BLaER1 (cell line): ENCODE data around the gene HACD3.

Experiments
- H3K27ac ChIP-seq: shearing (Covaris generic); formaldehyde crosslinking; 2 replicates; pipeline ENCODE4 v1.8.1; 2022
- H3K27me3 ChIP-seq: shearing (Covaris generic); formaldehyde crosslinking; 2 replicates; pipeline ENCODE4 v1.8.1; 2022
- H3K36me3 ChIP-seq: shearing (Covaris generic); formaldehyde crosslinking; 2 replicates; pipeline ENCODE4 v1.8.1; 2022
- H3K4me1 ChIP-seq: shearing (Covaris generic); formaldehyde crosslinking; 2 replicates; pipeline ENCODE4 v1.8.1; 2022
- H3K4me2 ChIP-seq: shearing (Covaris generic); formaldehyde crosslinking; 2 replicates; pipeline ENCODE4 v1.8.1; 2022
- H3K4me3 ChIP-seq: shearing (Covaris generic); formaldehyde crosslinking; 2 replicates; pipeline ENCODE4 v1.8.1; 2022
- H3K9ac ChIP-seq: shearing (Covaris generic); formaldehyde crosslinking; 2 replicates; pipeline ENCODE4 v1.8.1; 2022
- H3K9me3 ChIP-seq: shearing (Covaris generic); formaldehyde crosslinking; 2 replicates; pipeline ENCODE4 v1.8.1; 2022
- H4K20me1 ChIP-seq: shearing (Covaris generic); formaldehyde crosslinking; 2 replicates; pipeline ENCODE4 v1.8.1; 2022
- Cebpa-rat ChIP-seq: shearing (Covaris generic); IDR thresholded peaks from 2 replicates; pipeline ENCODE4 v1.8.1; 2022

The HACD3 gene, protein sequence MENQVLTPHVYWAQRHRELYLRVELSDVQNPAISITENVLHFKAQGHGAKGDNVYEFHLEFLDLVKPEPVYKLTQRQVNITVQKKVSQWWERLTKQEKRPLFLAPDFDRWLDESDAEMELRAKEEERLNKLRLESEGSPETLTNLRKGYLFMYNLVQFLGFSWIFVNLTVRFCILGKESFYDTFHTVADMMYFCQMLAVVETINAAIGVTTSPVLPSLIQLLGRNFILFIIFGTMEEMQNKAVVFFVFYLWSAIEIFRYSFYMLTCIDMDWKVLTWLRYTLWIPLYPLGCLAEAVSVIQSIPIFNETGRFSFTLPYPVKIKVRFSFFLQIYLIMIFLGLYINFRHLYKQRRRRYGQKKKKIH

DNA sequence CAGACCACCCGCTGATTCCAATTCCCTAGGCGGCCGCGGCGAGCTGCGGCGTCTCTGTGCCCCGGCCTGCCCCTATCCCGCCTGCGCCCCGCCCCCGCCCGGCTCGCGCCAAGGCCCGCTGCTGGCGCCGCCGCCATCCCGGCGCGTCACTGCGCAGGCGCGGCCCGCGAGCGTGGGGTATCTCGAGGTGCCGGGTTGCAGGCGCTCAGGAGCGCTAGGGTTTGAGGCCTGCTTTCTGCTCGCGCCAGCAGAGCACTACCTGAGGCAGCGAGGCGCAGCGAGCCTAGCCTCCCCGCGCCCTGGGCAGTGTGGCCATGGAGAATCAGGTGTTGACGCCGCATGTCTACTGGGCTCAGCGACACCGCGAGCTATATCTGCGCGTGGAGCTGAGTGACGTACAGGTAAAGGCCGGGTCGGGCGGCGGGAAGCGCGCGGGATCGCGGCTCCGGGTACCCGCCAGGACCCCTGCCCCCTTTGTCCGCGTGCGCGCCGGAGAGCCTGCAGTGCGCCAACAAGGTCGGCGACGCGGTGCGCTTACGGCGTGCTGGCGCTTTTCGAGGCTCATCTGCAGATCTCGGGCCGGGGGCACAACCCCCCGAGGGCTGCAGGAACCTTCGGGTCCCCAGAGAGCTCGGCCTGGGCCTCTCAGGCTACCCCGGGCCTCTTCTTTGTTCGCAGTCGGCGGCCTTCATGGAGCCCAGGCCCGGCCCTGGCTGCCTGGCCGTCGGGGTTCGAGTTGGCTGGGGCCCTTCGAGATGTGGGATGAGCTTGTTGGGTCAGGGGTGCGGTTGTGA lies at the start of gene HACD3:
TSS of gene HACD3 (plus strand) at position 146 of the 794 bp plus-strand sequence. CDS start at position 315, 169 bp downstream.
- no peaks in the 10 kb centered on the region for H3K27me3 ChIP-seq
- peak within 1 kb of the TSS; percentile 90 for H3K4me3 ChIP-seq
- H4K20me1 ChIP-seq, result peaks cover 43% of the 10 kb centered on the region
- no peaks in the 10 kb centered on the region for H3K9me3 ChIP-seq
- no peak for TF ChIP-seq Cebpa-rat
- H3K36me3 ChIP-seq, result peaks cover 16% of the 10 kb centered on the region
- peak within 1 kb of the TSS; percentile 90 for H3K4me2 ChIP-seq
- H3K9ac ChIP-seq, result peak within 1 kb of the TSS; percentile 93
- peaks cover 35% of the 10 kb centered on the region for H3K4me1 ChIP-seq
- peak within 1 kb of the TSS; percentile 95 for H3K27ac ChIP-seq

DNA sequence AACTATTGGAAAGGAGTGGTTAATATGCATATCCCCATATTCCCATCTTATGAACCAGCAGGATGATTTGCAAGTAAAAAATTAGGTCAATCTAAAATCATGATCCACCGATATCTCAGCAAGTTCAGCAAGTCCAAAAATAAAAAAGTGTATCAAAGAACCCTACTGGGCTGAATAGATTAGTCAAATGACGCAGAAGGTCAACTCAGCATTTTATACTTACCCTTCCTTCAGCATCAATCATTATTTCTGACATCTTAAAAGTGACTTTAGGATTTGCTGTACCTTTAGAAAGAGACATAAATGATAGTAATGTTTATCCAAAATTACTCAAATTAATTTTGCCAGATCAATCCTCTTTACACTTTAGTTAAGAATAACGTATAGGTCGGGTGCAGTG lies 45.4 kb upstream of the HACD3 start:
- TF ChIP-seq Cebpa-rat, result no peak
- H4K20me1 ChIP-seq, result peaks cover 9% of the 10 kb centered on the region; the same call in 1 of the 2 replicates
- H3K4me1 ChIP-seq, result no peaks in the 10 kb centered on the region
- H3K27ac ChIP-seq, result no peak overlapping the region
- H3K9ac ChIP-seq, result no peak overlapping the region
- H3K4me2 ChIP-seq, result no peak overlapping the region
- no peaks in the 10 kb centered on the region for H3K9me3 ChIP-seq
- peaks cover 94% of the 10 kb centered on the region for H3K36me3 ChIP-seq
- no peaks in the 10 kb centered on the region for H3K27me3 ChIP-seq
- H3K4me3 ChIP-seq, result no peak overlapping the region

DNA sequence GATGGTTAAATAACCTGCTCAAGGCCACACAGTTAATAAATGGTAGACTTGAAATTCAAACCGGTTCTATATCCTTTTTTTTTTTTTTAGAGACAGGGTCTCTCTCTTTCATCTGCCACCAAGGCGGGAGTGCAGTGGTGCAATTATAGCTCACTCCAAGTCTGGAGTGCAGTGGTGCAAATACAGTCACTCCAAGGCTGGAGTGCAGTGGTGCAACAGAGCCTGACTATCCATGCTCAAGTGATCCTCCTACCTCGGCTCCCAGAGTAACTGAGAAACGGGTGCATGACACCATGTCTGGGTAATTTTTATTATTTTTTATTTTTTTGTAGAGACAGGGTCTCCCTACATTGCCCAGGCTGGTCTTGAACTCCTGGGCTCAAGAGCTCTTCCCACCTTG lies 36.2 kb upstream of the HACD3 start:
- peak overlapping the region; percentile 24; the same call in 1 of the 2 replicates for H3K4me2 ChIP-seq

DNA sequence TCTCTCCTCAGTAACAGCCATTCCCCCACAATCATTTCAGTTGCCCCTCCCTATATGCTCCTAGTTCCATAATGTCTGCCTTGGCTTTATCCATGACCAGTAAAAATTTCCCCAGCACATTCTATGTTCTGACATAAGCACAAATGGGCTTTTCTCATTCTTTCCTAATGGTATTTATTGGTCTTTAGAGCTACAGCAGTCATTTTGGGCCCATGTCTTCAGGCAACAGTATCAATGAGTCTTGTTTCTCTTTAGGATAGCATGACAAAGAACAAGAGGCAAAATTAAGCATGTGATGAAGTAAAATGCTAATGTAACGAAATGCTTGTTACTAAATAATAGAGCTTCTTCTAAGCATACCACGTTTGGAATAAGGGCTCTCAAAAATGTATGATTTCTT lies 20.9 kb upstream of the HACD3 start:
- H3K4me1 ChIP-seq, result no peaks in the 10 kb centered on the region
- H3K36me3 ChIP-seq, result peaks cover 94% of the 10 kb centered on the region
- H4K20me1 ChIP-seq, result peaks cover 65% of the 10 kb centered on the region
- no peaks in the 10 kb centered on the region for H3K9me3 ChIP-seq
- no peak for TF ChIP-seq Cebpa-rat
- no peak overlapping the region for H3K27ac ChIP-seq
- no peak overlapping the region for H3K9ac ChIP-seq
- no peaks in the 10 kb centered on the region for H3K27me3 ChIP-seq
- no peak overlapping the region for H3K4me3 ChIP-seq
- H3K4me2 ChIP-seq, result no peak overlapping the region

More for the DNA sequence above, 36.2 kb upstream of the HACD3 start:
- Histone ChIP-seq H4K20me1 (peaks cover 62% of the 10 kb centered on the region), H3K27me3 (no peaks in the 10 kb centered on the region), H3K9ac (no peak overlapping the region), H3K9me3 (no peaks in the 10 kb centered on the region), H3K27ac (no peak overlapping the region), H3K4me3 (no peak overlapping the region), H3K4me1 (peaks cover 14% of the 10 kb centered on the region), H3K36me3 (peaks cover 94% of the 10 kb centered on the region)
- TF ChIP-seq Cebpa-rat, result no peak

DNA sequence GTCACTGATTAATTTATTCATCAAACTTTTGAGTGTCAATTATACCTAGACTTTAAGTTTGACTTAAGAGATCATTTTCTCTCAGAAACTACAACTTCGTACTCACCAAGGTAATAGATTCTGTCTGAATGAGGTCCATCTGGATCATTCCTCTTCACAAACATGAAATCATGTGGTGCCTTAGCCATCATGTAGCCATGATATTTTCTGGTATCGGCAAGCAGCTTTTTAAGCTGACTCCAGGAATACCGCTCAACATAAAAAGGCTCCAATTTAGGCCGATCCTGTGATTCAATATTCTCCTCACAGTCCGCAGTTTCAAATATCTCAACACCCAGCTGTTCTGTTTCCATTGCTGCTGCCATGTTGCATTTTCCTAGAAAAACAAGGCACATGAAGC lies 18.1 kb upstream of the HACD3 start:
- Histone ChIP-seq H3K9ac (no peak overlapping the region), H3K9me3 (no peaks in the 10 kb centered on the region), H3K4me3 (no peak overlapping the region), H3K36me3 (peaks cover 85% of the 10 kb centered on the region), H4K20me1 (peaks cover 89% of the 10 kb centered on the region), H3K27me3 (no peaks in the 10 kb centered on the region), H3K4me1 (peaks cover 13% of the 10 kb centered on the region), H3K27ac (no peak overlapping the region), H3K4me2 (no peak overlapping the region)
- no peak for TF ChIP-seq Cebpa-rat

DNA sequence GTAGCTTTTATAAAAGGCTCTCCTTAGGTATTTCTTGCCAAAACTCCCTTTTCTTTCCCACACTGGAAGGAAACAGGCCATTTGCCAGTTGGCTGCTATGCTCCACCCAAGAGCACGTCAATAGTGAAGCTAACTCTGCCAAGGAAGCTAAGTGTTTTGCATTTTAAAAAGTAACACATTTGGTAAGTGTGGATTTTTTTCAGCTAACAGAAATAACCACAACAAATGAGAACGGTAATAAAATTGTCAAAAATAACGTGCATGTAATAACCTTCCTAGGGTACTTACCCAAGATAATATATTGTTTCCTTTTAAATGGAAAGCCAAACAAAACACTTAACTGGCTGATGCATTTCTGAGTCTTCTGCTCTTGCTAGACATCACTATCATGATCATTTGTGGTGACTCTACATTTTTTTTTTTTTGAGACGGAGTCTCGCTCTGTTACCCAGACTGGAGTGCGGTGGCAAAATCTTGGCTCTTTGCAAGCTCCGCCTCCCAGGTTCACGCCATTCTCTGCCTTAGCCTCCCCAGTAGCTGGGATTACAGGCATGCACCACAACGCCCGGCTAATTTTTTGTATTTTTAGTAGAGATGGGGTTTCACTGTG lies 17.4 kb upstream of the HACD3 start:
- Histone ChIP-seq H3K9ac (no peak overlapping the region), H3K4me1 (peaks cover 15% of the 10 kb centered on the region), H3K27ac (no peak overlapping the region), H3K36me3 (peaks cover 78% of the 10 kb centered on the region), H4K20me1 (peaks cover 85% of the 10 kb centered on the region), H3K4me3 (no peak overlapping the region), H3K9me3 (no peaks in the 10 kb centered on the region), H3K4me2 (no peak overlapping the region), H3K27me3 (no peaks in the 10 kb centered on the region)
- no peak for TF ChIP-seq Cebpa-rat

DNA sequence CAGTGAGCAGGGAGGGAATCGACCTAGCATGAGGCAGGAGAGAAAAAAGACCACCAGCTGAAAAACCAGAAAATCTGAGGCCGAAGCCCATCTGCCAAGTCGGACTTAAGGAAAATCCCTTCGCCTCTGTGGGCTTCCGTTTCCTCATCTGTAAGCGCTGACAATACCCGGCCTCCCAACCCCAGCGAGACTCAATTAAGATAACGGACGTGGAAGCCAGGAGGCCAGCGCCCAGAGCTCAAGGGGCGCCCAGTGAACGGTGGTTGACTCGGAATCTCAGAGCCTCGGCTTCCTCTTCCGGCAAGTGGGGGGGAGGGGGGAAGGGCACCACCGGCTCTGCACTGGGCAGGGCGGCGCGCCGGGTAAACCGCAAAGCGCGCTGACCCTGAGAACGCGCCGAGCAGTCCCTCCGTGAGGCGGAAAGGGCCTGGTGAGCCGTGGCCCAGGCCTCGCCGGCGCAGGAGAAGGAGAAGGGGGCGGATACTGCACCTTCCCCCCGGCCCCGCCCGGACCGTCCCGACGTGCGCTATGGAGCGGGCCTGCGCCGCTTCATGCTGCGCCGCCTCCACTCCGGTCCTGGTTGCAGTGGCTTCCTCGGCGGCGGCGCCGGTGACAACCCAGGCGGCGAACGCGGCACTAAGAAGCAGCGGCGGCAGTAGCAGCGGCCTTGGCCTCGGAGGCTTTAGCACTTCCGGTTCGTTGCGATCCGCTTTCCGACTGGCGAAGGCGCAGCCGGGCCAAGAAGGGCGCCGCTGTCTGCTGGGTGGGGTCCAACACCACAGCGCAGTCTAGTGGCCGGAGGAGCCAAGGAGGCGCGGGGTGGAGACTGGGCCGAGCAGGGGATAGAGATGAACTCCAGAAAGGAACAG lies 13.0 kb upstream of the HACD3 start, which contains the start of gene DPP8:
TSS of gene DPP8 (minus strand) at position 693 of the 869 bp plus-strand sequence. CDS start 5,136 bp downstream, outside the sequence.
- H3K27ac ChIP-seq, result peak within 1 kb of the TSS; percentile 96
- peaks cover 35% of the 10 kb centered on the region for H3K36me3 ChIP-seq
- H3K4me2 ChIP-seq, result peak within 1 kb of the TSS; percentile 79
- peaks cover 20% of the 10 kb centered on the region for H3K4me1 ChIP-seq
- H3K27me3 ChIP-seq, result no peaks in the 10 kb centered on the region
- TF ChIP-seq Cebpa-rat, result no peak
- peak within 1 kb of the TSS; percentile 96 for H3K9ac ChIP-seq
- no peaks in the 10 kb centered on the region for H3K9me3 ChIP-seq
- peaks cover 50% of the 10 kb centered on the region for H4K20me1 ChIP-seq
- peak within 1 kb of the TSS; percentile 89 for H3K4me3 ChIP-seq

DNA sequence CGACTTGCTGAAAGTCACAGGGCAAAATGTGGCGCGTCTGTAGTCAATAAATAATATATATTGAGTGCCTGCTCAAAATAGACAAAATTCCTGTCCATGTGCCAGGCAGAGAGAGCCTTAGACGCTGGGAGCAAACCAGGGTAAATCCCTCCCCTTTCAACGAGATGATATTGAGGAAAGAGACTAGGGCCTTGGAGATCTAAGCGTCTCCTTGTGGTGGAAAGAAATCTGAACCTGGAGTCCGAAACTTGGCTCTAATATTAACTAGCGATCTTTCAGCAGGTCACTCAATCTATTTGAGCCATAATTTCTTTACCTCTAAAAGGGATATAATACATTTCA lies 12.4 kb upstream of the HACD3 start:
- no peaks in the 10 kb centered on the region for H3K27me3 ChIP-seq
- peak overlapping the region; percentile 79 for H3K4me2 ChIP-seq
- H3K4me1 ChIP-seq, result peaks cover 20% of the 10 kb centered on the region
- peak overlapping the region; percentile 96; the same call in 1 of the 2 replicates for H3K27ac ChIP-seq
- H3K4me3 ChIP-seq, result peak overlapping the region; percentile 89
- H3K36me3 ChIP-seq, result peaks cover 29% of the 10 kb centered on the region
- H4K20me1 ChIP-seq, result peaks cover 44% of the 10 kb centered on the region
- no peak for TF ChIP-seq Cebpa-rat
- no peaks in the 10 kb centered on the region for H3K9me3 ChIP-seq
- H3K9ac ChIP-seq, result peak overlapping the region; percentile 96

DNA sequence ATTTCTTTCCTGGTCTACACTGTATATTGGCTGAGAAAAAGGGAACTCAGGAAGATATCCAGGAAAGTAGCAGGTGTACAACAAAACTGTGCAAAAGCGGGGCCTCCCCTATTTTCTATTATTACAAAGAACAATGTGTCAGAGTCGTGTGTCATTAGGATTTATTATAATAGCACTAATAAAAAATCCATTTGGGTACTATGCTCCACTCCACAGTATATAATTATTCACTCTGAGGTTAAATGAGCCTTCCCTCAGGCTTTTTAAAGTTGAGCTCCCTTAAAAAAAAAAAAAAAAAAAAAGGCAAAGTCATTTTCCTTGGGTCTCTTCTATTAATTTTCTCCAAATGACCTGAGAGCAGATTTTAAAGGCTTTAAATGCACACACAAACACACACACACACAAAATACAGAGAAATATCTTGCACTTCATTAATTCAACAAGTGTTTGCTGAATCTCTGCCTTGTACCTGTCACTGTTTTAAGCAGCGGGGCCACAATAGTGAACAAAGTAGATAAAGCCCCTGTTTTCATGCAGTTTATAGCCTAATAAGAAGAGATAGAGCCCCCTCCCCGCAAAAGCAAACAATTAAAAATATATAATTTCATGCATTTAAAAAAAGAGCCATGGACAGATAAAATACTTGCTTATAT lies 11.5 kb upstream of the HACD3 start:
- TF ChIP-seq Cebpa-rat, result no peak
- no peaks in the 10 kb centered on the region for H3K27me3 ChIP-seq
- no peak overlapping the region for H3K4me2 ChIP-seq
- H3K4me1 ChIP-seq, result peaks cover 20% of the 10 kb centered on the region
- peaks cover 20% of the 10 kb centered on the region for H3K36me3 ChIP-seq
- no peak overlapping the region for H3K9ac ChIP-seq
- no peak overlapping the region for H3K4me3 ChIP-seq
- no peak overlapping the region for H3K27ac ChIP-seq
- H3K9me3 ChIP-seq, result no peaks in the 10 kb centered on the region
- H4K20me1 ChIP-seq, result peaks cover 37% of the 10 kb centered on the region
